ENCODE data around the gene KLK5.
"Not testable (repeated sequence)": the region's sequence is repeated elsewhere in the genome, so short reads cannot be mapped to it uniquely, and the experiment has no call there.

Gene KLK5

GRCh38 chr19:50952910-50953309 lies at the start of gene KLK5:
Gene KLK5 (minus strand): TSS chr19:50953038. CDS start chr19:50952657, 381 bp downstream.
- DNase-seq: no peak

GRCh38 chr19:51002089-51002532 lies 49.3 kb upstream of the KLK5 start:
- DNase-seq: no peak

GRCh38 chr19:51001515-51001914 lies 48.7 kb upstream of the KLK5 start, which contains the start of gene KLK8:
Gene KLK8 (minus strand): TSS chr19:51001604. CDS start chr19:51001167, 437 bp downstream.
- DNase-seq: no peak

- no peak for DNase-seq
These were observed 48.1 kb upstream of the KLK5 start for GRCh38 chr19:51000981-51001380.

- no peak for DNase-seq
These were observed 47.6 kb upstream of the KLK5 start for GRCh38 chr19:51000426-51000825.

- no peak for DNase-seq
These were observed 45.8 kb upstream of the KLK5 start for GRCh38 chr19:50998686-50999085.

GRCh38 chr19:50998061-50998460 lies 45.2 kb upstream of the KLK5 start:
- DNase-seq: no peak

- DNase-seq: no peak
These were observed 41.3 kb upstream of the KLK5 start for GRCh38 chr19:50994129-50994528.

- DNase-seq: no peak
These were observed 39.8 kb upstream of the KLK5 start for GRCh38 chr19:50992666-50993035.

- DNase-seq: not testable (repeated sequence)
These were observed 31.6 kb upstream of the KLK5 start for GRCh38 chr19:50984416-50984815.

GRCh38 chr19:50983625-50984292 lies 30.9 kb upstream of the KLK5 start, which contains the start of gene KLK7:
Gene KLK7 (minus strand): TSS chr19:50983917. CDS start chr19:50982399, 1,518 bp downstream.
- DNase-seq: no peak

GRCh38 chr19:50982186-50982585 lies 29.3 kb upstream of the KLK5 start:
- no peak for DNase-seq

GRCh38 chr19:50981587-50982146 lies 28.8 kb upstream of the KLK5 start:
- DNase-seq: no peak

GRCh38 chr19:50980208-50980607 lies 27.4 kb upstream of the KLK5 start:
- DNase-seq: no peak

GRCh38 chr19:50979758-50980157 lies 26.9 kb upstream of the KLK5 start:
- DNase-seq: no peak

GRCh38 chr19:50978772-50979390 lies 26.0 kb upstream of the KLK5 start:
- no peak for DNase-seq

GRCh38 chr19:50977626-50978025 lies 24.8 kb upstream of the KLK5 start:
- no peak for DNase-seq

- no peak for DNase-seq
These were observed 22.9 kb upstream of the KLK5 start for GRCh38 chr19:50975766-50976165.

- no peak for DNase-seq
These were observed 22.1 kb upstream of the KLK5 start for GRCh38 chr19:50974702-50975556.

- DNase-seq: no peak
These were observed 20.0 kb upstream of the KLK5 start for GRCh38 chr19:50972795-50973376.

- not testable (repeated sequence) for DNase-seq
These were observed 17.0 kb upstream of the KLK5 start for GRCh38 chr19:50969810-50970209.

GRCh38 chr19:50969413-50969760 lies 16.5 kb upstream of the KLK5 start, which contains the start of gene KLK6:
Gene KLK6 (minus strand): TSS chr19:50969591. CDS start chr19:50968104, 1,487 bp downstream.
- DNase-seq: no peak

All from DMS79 (cell line).